H1 (cell line): Measurements from ENCODE around the gene RETREG1. TPM values are rescaled to one million over a fixed set of nuclear protein-coding genes. Genes with fewer than 3 reads are reported as not detected.

Experiments used
- CTCF ChIA-PET: fragments of 300-600 bp; sonication (Branson Sonifier 250); formaldehyde crosslinking; loops from one replicate; lab custom pipeline; 2021; ENCODE audit not compliant: partially characterized antibody; lab: Charles Lee
- POLR2A ChIA-PET: fragments of 300-600 bp; sonication (Branson Sonifier 250); formaldehyde crosslinking; loops from one replicate; lab custom pipeline; 2021; ENCODE audit warnings: inconsistent platforms; ENCODE audit not compliant: partially characterized antibody; lab: Charles Lee
- DNase-seq, 2 experiments: peaks; one replicate each; pipeline versions ENCODE4 v3.0.0 to v3.0.0-alpha.2; 2010 to 2022; ENCODE audit warnings: low spot score in 2 of 2, low read depth in 1 of 2, mixed read lengths in 1 of 2
- FAIRE-seq: peaks from 2 replicates; lab custom pipeline; 2011; peaks lifted over from hg19 to GRCh38; lab: Jason Lieb, UNC
- H2AFZ ChIP-seq: 2 replicates; pipeline ENCODE4 v1.8.1; 2012; ENCODE audit warnings: low read length, inconsistent platforms
- H2AK5ac ChIP-seq: 2 replicates; pipeline ENCODE4 v1.6.1; 2013; ENCODE audit warnings: low read depth, low read length
- H2BK120ac ChIP-seq: replicated peaks from 2 replicates; pipeline ENCODE3; 2013; ENCODE audit warnings: low read depth, low read length, inconsistent platforms
- H2BK12ac ChIP-seq: 2 replicates; pipeline ENCODE4 v1.6.1; 2013; ENCODE audit warnings: low read depth, low read length
- H2BK15ac ChIP-seq: 2 replicates; pipeline ENCODE4 v1.6.1; 2013; ENCODE audit warnings: low read length
- H2BK20ac ChIP-seq: 2 replicates; pipeline ENCODE4 v1.6.1; 2013; ENCODE audit warnings: low read length
- H2BK5ac ChIP-seq: 2 replicates; pipeline ENCODE4 v1.6.1; 2013; ENCODE audit warnings: low read depth, low read length
- H3K14ac ChIP-seq: 2 replicates; pipeline ENCODE4 v1.6.1; 2013; ENCODE audit warnings: inconsistent platforms; ENCODE audit not compliant: insufficient read length
- H3K18ac ChIP-seq: 2 replicates; pipeline ENCODE4 v1.6.1; 2013; ENCODE audit warnings: low read length; ENCODE audit errors: extremely low read depth
- H3K23ac ChIP-seq: 2 replicates; pipeline ENCODE4 v1.6.1; 2013; ENCODE audit warnings: inconsistent platforms; ENCODE audit not compliant: insufficient read length
- H3K23me2 ChIP-seq: 2 replicates; pipeline ENCODE4 v1.6.1; 2013; ENCODE audit warnings: low read depth, low read length
- H3K27ac ChIP-seq: 2 replicates; pipeline ENCODE4 v1.6.1; 2011; ENCODE audit warnings: low read depth, low read length, inconsistent platforms
- H3K27me3 ChIP-seq, 4 experiments: replicated peaks in 1 of 4; 1 replicate in 1 of 4; 2 replicates in 3 of 4; pipeline versions ENCODE4 v1.6.1 to v1.8.1; 2011 to 2013; ENCODE audit warnings: low read length in 3 of 4, mild to moderate bottlenecking in 3 of 4, inconsistent platforms in 2 of 4, mixed read lengths in 2 of 4, moderate library complexity in 1 of 4; ENCODE audit not compliant: control insufficient read depth in 3 of 4, insufficient read depth in 3 of 4; ENCODE audit errors: extremely low read depth in 1 of 4
- H3K36me3 ChIP-seq, 4 experiments: 2 replicates each; pipeline versions ENCODE4 v1.6.1 to v1.8.1; 2011 to 2013; ENCODE audit warnings: mild to moderate bottlenecking in 4 of 4, low read length in 3 of 4, moderate library complexity in 2 of 4, control low read depth in 1 of 4, inconsistent platforms in 1 of 4; ENCODE audit not compliant: insufficient read depth in 4 of 4, control insufficient read depth in 2 of 4
- H3K4ac ChIP-seq: replicated peaks from 2 replicates; pipeline ENCODE3; 2013; ENCODE audit warnings: low read length, low read depth, mixed read lengths, inconsistent platforms; ENCODE audit not compliant: insufficient read length
- H3K4me1 ChIP-seq, 4 experiments: replicated peaks in 1 of 4; 1 replicate in 1 of 4; 2 replicates in 3 of 4; pipeline versions ENCODE4 v1.6.1 to v1.8.1; 2011 to 2013; ENCODE audit warnings: low read length in 3 of 4, inconsistent platforms in 2 of 4, mixed read lengths in 1 of 4; ENCODE audit not compliant: insufficient read depth in 4 of 4, control insufficient read depth in 3 of 4
- H3K4me2 ChIP-seq, 2 experiments: 2 replicates each; pipeline versions ENCODE4 v1.6.1 to v1.8.1; 2011 to 2013; ENCODE audit warnings: low read depth in 2 of 2, low read length in 2 of 2, control low read depth in 1 of 2, inconsistent platforms in 1 of 2, mild to moderate bottlenecking in 1 of 2; ENCODE audit not compliant: insufficient read depth in 1 of 2
- H3K4me3 ChIP-seq, 4 experiments: fragments of 200-600, 300-600 bp in 1 of 4; sonication (generic), shearing (Covaris generic), sonication (Bioruptor Twin) in 1 of 4; 2 replicates each; pipeline versions ENCODE4 v1.5.1 to v1.8.1; 2011 to 2016; ENCODE audit warnings: low read length in 4 of 4, low read depth in 3 of 4, control low read depth in 2 of 4, inconsistent platforms in 2 of 4, mild to moderate bottlenecking in 2 of 4, mixed read lengths in 1 of 4, moderate library complexity in 1 of 4; ENCODE audit not compliant: insufficient read depth in 2 of 4; ENCODE audit errors: extremely low read depth in 1 of 4
- H3K56ac ChIP-seq: replicated peaks from 2 replicates; pipeline ENCODE3; 2013; ENCODE audit warnings: low read depth, mild to moderate bottlenecking, mixed read lengths, low read length, inconsistent platforms; ENCODE audit not compliant: insufficient read length
- H3K79me1 ChIP-seq: 2 replicates; pipeline ENCODE4 v1.6.1; 2013; ENCODE audit warnings: low read depth, low read length, control low read depth
- H3K79me2 ChIP-seq, 2 experiments: 2 replicates each; pipeline versions ENCODE4 v1.6.1 to v1.8.1; 2012 to 2013; ENCODE audit warnings: low read length in 2 of 2, mild to moderate bottlenecking in 2 of 2, inconsistent platforms in 1 of 2; ENCODE audit not compliant: insufficient read depth in 2 of 2, control insufficient read depth in 1 of 2
- H3K9ac ChIP-seq, 4 experiments: replicated peaks in 1 of 4; 1 replicate in 1 of 4; 2 replicates in 3 of 4; pipeline versions ENCODE4 v1.6.1 to v1.8.1; 2011 to 2013; ENCODE audit warnings: low read depth in 3 of 4, low read length in 3 of 4, control low read depth in 2 of 4, mild to moderate bottlenecking in 2 of 4, moderate library complexity in 2 of 4, inconsistent platforms in 1 of 4; ENCODE audit errors: extremely low read depth in 1 of 4
- H3K9me3 ChIP-seq, 2 experiments: 2 replicates each; pipeline versions ENCODE4 v1.6.1 to v1.8.1; 2012 to 2013; ENCODE audit warnings: mild to moderate bottlenecking in 2 of 2, moderate library complexity in 2 of 2, control low read depth in 1 of 2, inconsistent platforms in 1 of 2, low read depth in 1 of 2, low read length in 1 of 2, mixed read lengths in 1 of 2; ENCODE audit not compliant: insufficient read depth in 2 of 2
- H4K20me1 ChIP-seq, 2 experiments: replicated peaks in 1 of 2; 2 replicates each; pipeline versions ENCODE3 to v1.8.1; 2011 to 2013; ENCODE audit warnings: inconsistent platforms in 2 of 2, low read length in 2 of 2, mild to moderate bottlenecking in 1 of 2; ENCODE audit not compliant: insufficient read depth in 2 of 2, control insufficient read depth in 1 of 2
- H4K5ac ChIP-seq: 2 replicates; pipeline ENCODE4 v1.6.1; 2013; ENCODE audit warnings: low read length, low read depth, mixed read lengths, inconsistent platforms; ENCODE audit not compliant: insufficient read length
- H4K8ac ChIP-seq: 2 replicates; pipeline ENCODE4 v1.8.0; 2013; ENCODE audit warnings: mild to moderate bottlenecking, moderate library complexity, low read length, inconsistent platforms; ENCODE audit not compliant: insufficient read depth; ENCODE audit errors: extremely low read depth
- H4K91ac ChIP-seq: replicated peaks from 2 replicates; pipeline ENCODE3; 2013; ENCODE audit warnings: low read length, mixed read lengths, inconsistent platforms; ENCODE audit not compliant: insufficient read length
- BCL11A ChIP-seq, 2 experiments: IDR thresholded peaks; one replicate each; pipeline ENCODE4 v1.6.1; 2011; ENCODE audit warnings: low read depth in 2 of 2, low read length in 2 of 2, mild to moderate bottlenecking in 2 of 2
- CEBPB ChIP-seq: IDR thresholded peaks from 2 replicates; pipeline ENCODE4 v1.6.1; 2012; ENCODE audit warnings: low read depth, low read length
- WGBS, 2 experiments: shearing (Covaris generic) in 1 of 2; methylation state at CpG; one replicate each; pipeline versions ENCODE4 v1.1.6 to v1.1.7; 2013 to 2015; ENCODE audit warnings: low lambda C conversion rate in 2 of 2, mixed read lengths in 2 of 2, inconsistent platforms in 1 of 2, low coverage in 1 of 2, missing lambda C conversion rate in 1 of 2; ENCODE audit not compliant: insufficient replicate concordance in 2 of 2, insufficient coverage in 1 of 2, insufficient read length in 1 of 2; ENCODE audit errors: extremely low coverage in 1 of 2, missing lambda C conversion rate in 1 of 2; 5-methylcytosine and 5-hydroxymethylcytosine counted together
- polyA plus RNA-seq, 7 experiments: library from polyadenylated mRNA; depleted of rRNA in 3 of 7; stranded (reverse) in 5 of 7; unstranded in 2 of 7; fragments of >200 nt in 5 of 7; fragments of 200-250 nt in 2 of 7; gene quantifications; 1 replicate in 5 of 7; 2 replicates in 1 of 7; 4 replicates in 1 of 7; pipeline versions ENCODE4 v1.2.1 to v1.2.3, GENCODE V29; 2011 to 2013; ENCODE audit warnings: missing spikeins in 2 of 7, mixed read lengths in 2 of 7
- total RNA-seq: library from RNA; stranded (reverse); fragmentation: NEBNext Ultra II Directional; extraction: Animal tissue kit (Norgen Biotek cat#: 25700); gene quantifications from 2 replicates; pipeline ENCODE4 v1.2.1, GENCODE V29; 2021

RETREG1 gene
- total and polyA plus RNA-seq, 2 of the 8 experiments (the other 6 are each of a cell fraction or from before 2014, with no cell fraction given), result 0.62 to 1.9 TPM

GRCh38 chr5:16557477-16557876 is 59.3 kb downstream of the RETREG1 start:
- ChIA-PET CTCF (interaction anchor here (0.8 to 1.0 kb wide), 2 partner anchors 20 to 57 kb away, joined by 3 read pairs; no protein-coding TSS in a partner anchor), POLR2A (no interaction called here)
- no peaks in the 10 kb centered on the region for H3K36me3 ChIP-seq
- H4K5ac ChIP-seq, result no peak overlapping the region
- peaks cover 0 to 4% (median 0%) of the 10 kb centered on the region in 4 experiments; a peak in 2 of 7 replicates for H3K4me1 ChIP-seq
- no peaks in the 10 kb centered on the region for H4K20me1 ChIP-seq
- no peak overlapping the region for H3K9ac ChIP-seq
- no peak overlapping the region for H2BK12ac ChIP-seq
- no peak overlapping the region for H3K23ac ChIP-seq
- H2BK5ac ChIP-seq, result no peak overlapping the region
- WGBS, 2 experiments, result 91% methylated on average over 4 of the region's 4 CpGs; no CpG with 5 or more reads in 1 of the 2 experiments
- TF ChIP-seq BCL11A (IDR thresholded peaks at IDR 0.05; ENCODE audit: low read depth in 2 of 2, low read length in 2 of 2) (no peak), CEBPB (peak; percentile 32; the same call in 1 of the 2 replicates)
- H2BK15ac ChIP-seq, result no peak overlapping the region
- no peaks in the 10 kb centered on the region for H3K23me2 ChIP-seq
- no peak overlapping the region for H3K4me2 ChIP-seq
- H2BK120ac ChIP-seq, result no peak overlapping the region
- H3K18ac ChIP-seq, result no peak overlapping the region
- H2AK5ac ChIP-seq, result no peak overlapping the region
- H3K4me3 ChIP-seq, result no peak overlapping the region
- no peaks in the 10 kb centered on the region for H3K79me1 ChIP-seq
- no peak overlapping the region for H2AFZ ChIP-seq
- H3K56ac ChIP-seq, result no peak overlapping the region
- H3K79me2 ChIP-seq, result no peaks in the 10 kb centered on the region
- no peak overlapping the region for H3K4ac ChIP-seq
- no peak overlapping the region for H3K27ac ChIP-seq
- H4K8ac ChIP-seq, result no peak overlapping the region
- H3K14ac ChIP-seq, result no peak overlapping the region
- DNase-seq, result no peak
- no peaks in the 10 kb centered on the region for H3K9me3 ChIP-seq
- H4K91ac ChIP-seq, result no peak overlapping the region
- no peak for FAIRE-seq
- no peak overlapping the region for H2BK20ac ChIP-seq
- no peaks in the 10 kb centered on the region for H3K27me3 ChIP-seq
